Measurements from ENCODE around the gene APOBEC3A. TPM values are rescaled to one million over a fixed set of nuclear protein-coding genes. Genes with fewer than 3 reads are reported as not detected.
"Not testable (repeated sequence)": the region's sequence is repeated elsewhere in the genome, so short reads cannot be mapped to it uniquely, and the experiment has no call there.

The APOBEC3A gene
- total RNA-seq, 1 donor from 2014 or later = not detected

DNA sequence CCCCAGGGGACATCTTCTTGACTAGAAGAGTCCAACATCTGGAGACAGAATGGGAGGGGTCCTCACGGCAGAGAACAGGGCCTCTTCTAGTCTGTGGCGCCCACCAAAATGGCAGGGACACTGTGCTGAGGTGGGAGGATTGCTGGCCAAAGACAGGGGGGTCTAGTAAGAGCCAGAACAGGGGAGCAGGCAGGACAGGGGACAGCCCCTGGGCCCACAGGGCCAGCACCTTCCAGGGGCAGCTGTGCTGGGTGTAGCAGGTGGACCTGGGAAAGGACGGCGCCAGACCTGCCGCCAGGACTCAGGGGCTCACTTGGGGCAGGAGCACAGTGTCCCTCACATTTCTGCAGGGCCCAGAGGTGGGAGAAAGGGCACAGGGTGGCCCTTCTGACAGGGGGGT lies 858 bp upstream of the APOBEC3A start:
- Mint-ChIP-seq H3K27me3 (ENCODE audit: low read depth) (peaks cover 2% of the 10 kb centered on the region), H3K4me3 (no peak overlapping the region), H3K9me3 (no peaks in the 10 kb centered on the region), H3K4me1 (no peaks in the 10 kb centered on the region), H3K27ac (ENCODE audit: unreplicated experiment) (no peak overlapping the region), H3K36me3 (ENCODE audit: low read depth) (no peaks in the 10 kb centered on the region)
- DNase-seq (ENCODE audit: low read depth, low spot score) = no peak
- TF ChIP-seq, protein P1, sequence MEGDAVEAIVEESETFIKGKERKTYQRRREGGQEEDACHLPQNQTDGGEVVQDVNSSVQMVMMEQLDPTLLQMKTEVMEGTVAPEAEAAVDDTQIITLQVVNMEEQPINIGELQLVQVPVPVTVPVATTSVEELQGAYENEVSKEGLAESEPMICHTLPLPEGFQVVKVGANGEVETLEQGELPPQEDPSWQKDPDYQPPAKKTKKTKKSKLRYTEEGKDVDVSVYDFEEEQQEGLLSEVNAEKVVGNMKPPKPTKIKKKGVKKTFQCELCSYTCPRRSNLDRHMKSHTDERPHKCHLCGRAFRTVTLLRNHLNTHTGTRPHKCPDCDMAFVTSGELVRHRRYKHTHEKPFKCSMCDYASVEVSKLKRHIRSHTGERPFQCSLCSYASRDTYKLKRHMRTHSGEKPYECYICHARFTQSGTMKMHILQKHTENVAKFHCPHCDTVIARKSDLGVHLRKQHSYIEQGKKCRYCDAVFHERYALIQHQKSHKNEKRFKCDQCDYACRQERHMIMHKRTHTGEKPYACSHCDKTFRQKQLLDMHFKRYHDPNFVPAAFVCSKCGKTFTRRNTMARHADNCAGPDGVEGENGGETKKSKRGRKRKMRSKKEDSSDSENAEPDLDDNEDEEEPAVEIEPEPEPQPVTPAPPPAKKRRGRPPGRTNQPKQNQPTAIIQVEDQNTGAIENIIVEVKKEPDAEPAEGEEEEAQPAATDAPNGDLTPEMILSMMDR (conservative IDR thresholded peaks at IDR 0.05) = no peak

DNA sequence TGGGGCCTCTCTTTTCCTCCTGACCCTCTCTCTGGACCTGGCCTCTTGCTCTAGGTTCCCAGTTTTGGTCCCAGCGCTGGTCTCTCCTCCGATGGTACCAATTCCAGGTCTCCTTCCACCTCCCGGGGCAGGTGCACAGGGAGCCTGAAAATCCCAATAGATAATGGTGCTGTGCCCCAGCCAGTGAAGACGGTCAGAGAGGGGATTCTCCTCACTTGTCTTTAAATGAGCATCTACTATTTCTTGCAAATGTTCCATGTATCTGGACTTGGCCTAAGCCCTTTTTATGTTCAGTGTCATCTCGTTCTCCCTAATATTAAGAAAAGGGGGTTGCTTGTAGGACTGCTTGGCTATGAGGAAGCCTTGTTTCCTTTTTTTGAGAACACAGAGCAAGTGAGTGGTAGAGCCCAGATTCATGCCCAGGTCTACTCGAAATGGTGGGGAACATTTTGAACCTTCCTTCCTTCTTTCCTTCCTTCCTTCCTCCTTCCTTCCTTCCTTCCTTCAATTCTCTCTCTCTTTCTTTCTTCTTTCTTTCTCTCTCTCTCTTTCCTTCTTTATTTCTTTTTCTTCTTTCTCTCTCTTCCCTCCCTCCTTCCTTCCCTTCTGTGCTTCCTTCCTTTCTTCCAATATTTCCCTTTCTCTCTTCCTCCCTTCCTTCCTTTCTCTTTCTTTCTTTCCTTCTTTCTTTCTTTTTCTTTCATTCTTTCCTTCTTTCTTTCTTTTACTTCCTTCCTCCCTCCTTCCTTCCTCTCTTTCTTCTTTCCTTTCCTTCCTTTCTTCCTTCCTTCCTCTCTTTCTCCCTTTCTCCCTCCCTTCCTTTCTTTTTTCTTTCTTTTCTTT lies 620 bp downstream of the APOBEC3A start:
- Mint-ChIP-seq H3K4me1 (no peaks in the 10 kb centered on the region), H3K27me3 (ENCODE audit: low read depth) (peaks cover 2% of the 10 kb centered on the region), H3K36me3 (ENCODE audit: low read depth) (no peaks in the 10 kb centered on the region), H3K27ac (ENCODE audit: unreplicated experiment) (no peak overlapping the region), H3K9me3 (no peaks in the 10 kb centered on the region), H3K4me3 (no peak overlapping the region)
- DNase-seq (ENCODE audit: low read depth, low spot score) = no peak
- TF ChIP-seq, protein P1 (conservative IDR thresholded peaks at IDR 0.05) = no peak

DNA sequence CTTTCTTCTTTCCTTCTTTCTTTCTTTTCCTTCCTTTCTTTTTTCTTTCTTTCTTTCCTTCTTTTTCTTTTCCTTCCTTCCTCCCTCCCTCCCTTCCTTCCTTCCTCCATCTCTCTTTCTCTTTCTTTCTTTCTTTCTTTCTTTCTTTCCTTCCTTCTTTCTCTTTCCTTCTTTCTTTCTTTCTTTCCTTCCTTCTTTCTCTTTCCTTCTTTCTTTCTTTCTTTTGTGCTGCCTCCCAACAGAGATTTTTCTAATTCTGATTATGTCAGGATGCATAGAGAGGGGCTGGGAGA lies 1.2 kb downstream of the APOBEC3A start:
- not testable (repeated sequence) for H3K4me3 Mint-ChIP-seq; H3K36me3 Mint-ChIP-seq (ENCODE audit: low read depth); H3K27me3 Mint-ChIP-seq (ENCODE audit: low read depth); DNase-seq (ENCODE audit: low read depth, low spot score); H3K4me1 Mint-ChIP-seq; H3K27ac Mint-ChIP-seq (ENCODE audit: unreplicated experiment); H3K9me3 Mint-ChIP-seq

DNA sequence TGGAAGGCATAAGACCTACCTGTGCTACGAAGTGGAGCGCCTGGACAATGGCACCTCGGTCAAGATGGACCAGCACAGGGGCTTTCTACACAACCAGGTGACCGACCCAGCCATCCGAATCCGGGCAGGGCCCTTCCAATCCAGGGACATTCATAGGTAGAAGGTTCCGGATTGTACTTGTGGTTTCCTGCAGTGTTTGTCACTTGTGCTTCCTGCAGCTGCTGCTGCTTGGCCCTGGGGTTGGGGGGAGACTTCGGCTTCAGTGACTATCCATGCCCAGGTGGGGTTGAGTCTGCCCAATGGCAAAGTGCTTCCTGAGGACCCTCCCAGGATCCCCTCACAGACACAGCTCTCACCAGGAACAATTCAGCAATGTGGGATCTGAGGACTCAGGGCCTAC lies 2.2 kb downstream of the APOBEC3A start:
- no peak overlapping the region for H3K4me3 Mint-ChIP-seq
- no peak overlapping the region for H3K27ac Mint-ChIP-seq (ENCODE audit: unreplicated experiment)
- H3K36me3 Mint-ChIP-seq (ENCODE audit: low read depth) = no peaks in the 10 kb centered on the region
- no peaks in the 10 kb centered on the region for H3K4me1 Mint-ChIP-seq
- peaks cover 2% of the 10 kb centered on the region for H3K27me3 Mint-ChIP-seq (ENCODE audit: low read depth)
- TF ChIP-seq, protein P1 (conservative IDR thresholded peaks at IDR 0.05) = no peak
- DNase-seq (ENCODE audit: low read depth, low spot score) = no peak
- no peaks in the 10 kb centered on the region for H3K9me3 Mint-ChIP-seq

DNA sequence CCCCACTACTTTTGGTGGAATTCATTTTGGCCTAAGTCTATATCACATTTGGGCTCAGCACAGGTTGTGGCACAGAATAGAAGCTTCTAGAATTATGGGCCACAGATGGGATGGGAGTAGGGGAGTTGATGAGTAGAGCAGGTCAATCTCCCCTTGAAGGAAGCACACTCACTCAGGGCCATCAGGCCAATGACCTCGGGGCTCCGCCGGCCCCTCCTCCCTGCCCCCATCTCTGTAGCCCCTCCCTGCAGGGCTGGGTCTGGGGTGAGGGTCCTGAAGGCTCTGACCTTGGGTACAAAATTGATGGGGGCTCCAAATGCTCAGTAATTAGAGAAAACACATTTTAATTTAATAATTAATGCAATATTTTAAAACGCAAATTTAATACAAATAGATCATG lies 3.3 kb downstream of the APOBEC3A start:
- not testable (repeated sequence) for H3K36me3 Mint-ChIP-seq (ENCODE audit: low read depth); H3K4me3 Mint-ChIP-seq; DNase-seq (ENCODE audit: low read depth, low spot score); H3K4me1 Mint-ChIP-seq; H3K27ac Mint-ChIP-seq (ENCODE audit: unreplicated experiment); H3K9me3 Mint-ChIP-seq; H3K27me3 Mint-ChIP-seq (ENCODE audit: low read depth)

DNA sequence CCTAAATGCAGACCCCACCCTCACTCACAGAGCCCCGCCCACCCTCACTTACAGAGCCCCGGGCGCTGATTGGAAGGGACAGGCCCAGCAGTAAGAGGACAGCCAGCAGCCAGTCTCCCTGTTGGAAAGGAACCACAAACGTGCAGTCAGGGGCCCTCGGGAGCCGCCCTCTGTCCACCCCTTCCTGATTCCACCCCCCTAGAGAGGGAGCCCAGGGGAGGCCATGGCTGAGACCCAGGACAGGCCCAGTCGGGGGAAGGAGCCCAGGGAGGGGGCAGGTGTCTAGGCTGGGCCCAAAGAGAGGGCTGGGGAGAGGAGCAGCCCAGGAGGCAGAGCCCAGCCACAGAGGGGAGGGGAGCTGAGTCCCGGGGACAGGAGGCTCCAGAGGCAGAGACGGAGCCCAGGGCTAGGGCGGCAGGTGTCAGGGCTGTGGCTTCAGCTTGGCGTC lies 5.9 kb downstream of the APOBEC3A start:
- H3K27me3 Mint-ChIP-seq (ENCODE audit: low read depth); H3K4me1 Mint-ChIP-seq; H3K4me3 Mint-ChIP-seq; H3K27ac Mint-ChIP-seq (ENCODE audit: unreplicated experiment); H3K36me3 Mint-ChIP-seq (ENCODE audit: low read depth); H3K9me3 Mint-ChIP-seq; DNase-seq (ENCODE audit: low read depth, low spot score): not testable (repeated sequence)

DNA sequence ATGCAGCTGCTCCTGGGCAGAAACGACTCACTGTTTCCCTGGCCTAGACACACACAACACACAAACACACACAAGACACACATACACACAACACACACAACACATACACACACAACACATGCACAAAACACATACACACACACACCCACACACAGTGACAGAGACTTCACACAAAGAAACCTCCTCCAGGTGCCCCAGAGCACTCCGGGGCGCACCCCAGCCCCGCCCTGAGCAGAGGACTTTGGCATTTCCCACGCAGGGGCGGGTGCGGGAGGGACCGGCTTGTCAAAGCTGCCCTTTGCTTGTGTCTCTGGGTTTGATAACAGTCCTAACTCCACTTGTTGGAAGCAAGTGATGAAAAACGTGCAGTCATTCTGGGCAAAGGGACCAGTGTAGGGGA lies 6.5 kb downstream of the APOBEC3A start:
- Mint-ChIP-seq H3K4me1 (no peaks in the 10 kb centered on the region), H3K9me3 (no peaks in the 10 kb centered on the region), H3K4me3 (no peak overlapping the region), H3K27me3 (ENCODE audit: low read depth) (no peaks in the 10 kb centered on the region), H3K36me3 (ENCODE audit: low read depth) (no peaks in the 10 kb centered on the region), H3K27ac (ENCODE audit: unreplicated experiment) (no peak overlapping the region)
- TF ChIP-seq, protein P1 (conservative IDR thresholded peaks at IDR 0.05) = no peak
- no peak for DNase-seq (ENCODE audit: low read depth, low spot score)
